AG09309 (cell line): ENCODE measurements around the gene SMIM22.

Experiments
- DNase-seq: peaks from one replicate; pipeline ENCODE4 v3.0.0-alpha.2; 2010; ENCODE audit warnings: low read depth
- H3K4me3 ChIP-seq: 2 replicates; pipeline ENCODE4 v1.5.1; 2011; ENCODE audit warnings: mild to moderate bottlenecking, low read depth, low read length, moderate library complexity; ENCODE audit not compliant: control insufficient read depth
- CTCF ChIP-seq: IDR thresholded peaks from 2 replicates; pipeline ENCODE4 v1.5.1; 2011; ENCODE audit warnings: mild to moderate bottlenecking, low read depth, low read length, inconsistent platforms; ENCODE audit not compliant: insufficient read depth, control insufficient read depth; ENCODE audit errors: missing control alignments

Gene SMIM22

GRCh38 chr16:4828567-4829321, 33.6 kb downstream of the SMIM22 start:
- no peak overlapping the region for H3K4me3 ChIP-seq
- no peak for TF ChIP-seq CTCF
- DNase-seq, result no peak

GRCh38 chr16:4830408-4830807, 35.2 kb downstream of the SMIM22 start:
- TF ChIP-seq CTCF, result no peak
- DNase-seq, result no peak
- H3K4me3 ChIP-seq, result no peak overlapping the region

- H3K4me3 ChIP-seq, result no peak overlapping the region
- no peak for TF ChIP-seq CTCF
These were observed 36.4 kb downstream of the SMIM22 start for GRCh38 chr16:4831616-4832015.

GRCh38 chr16:4832698-4833343, 37.7 kb downstream of the SMIM22 start:
- H3K4me3 ChIP-seq, result no peak overlapping the region
- no peak for DNase-seq
- TF ChIP-seq CTCF, result no peak

More at GRCh38 chr16:4831616-4832015, 36.4 kb downstream of the SMIM22 start:
- no peak for DNase-seq

- no peak for TF ChIP-seq CTCF
- DNase-seq, result no peak
- H3K4me3 ChIP-seq, result no peak overlapping the region
These were observed 38.4 kb downstream of the SMIM22 start for GRCh38 chr16:4833584-4833983.

- no peak for DNase-seq
- H3K4me3 ChIP-seq, result no peak overlapping the region
- no peak for TF ChIP-seq CTCF
These were observed 41.6 kb downstream of the SMIM22 start for GRCh38 chr16:4836727-4837126.
